IgD-negative memory B cell (primary cell): ENCODE results near the gene KRTAP10-11. TPM values are rescaled to one million over a fixed set of nuclear protein-coding genes. Genes with fewer than 3 reads are reported as not detected.
A peak's percentile ranks its signal among the peaks of the same experiment; 100 is the strongest.
"Not testable (repeated sequence)": the region's sequence is repeated elsewhere in the genome, so short reads cannot be mapped to it uniquely, and the experiment has no call there.

Experiments
- H3K27ac Mint-ChIP-seq, 3 donors: one replicate each; pipeline ENCODE4 v1.8.0; 2020 to 2022; ENCODE audit warnings: mild to moderate bottlenecking in 3 of 3, mixed read lengths in 3 of 3, moderate library complexity in 1 of 3
- H3K27me3 Mint-ChIP-seq: one replicate; pipeline ENCODE4 v1.8.0; 2021; ENCODE audit warnings: mixed read lengths
- H3K36me3 Mint-ChIP-seq: one replicate; pipeline ENCODE4 v1.8.0; 2020; ENCODE audit warnings: mild to moderate bottlenecking, mixed read lengths
- H3K4me1 Mint-ChIP-seq, 3 donors: one replicate each; pipeline ENCODE4 v1.8.0; 2020 to 2022; ENCODE audit warnings: mixed read lengths in 3 of 3, mild to moderate bottlenecking in 1 of 3
- H3K4me3 Mint-ChIP-seq, 4 donors: one replicate each; pipeline ENCODE4 v1.8.0; 2020 to 2022; ENCODE audit warnings: mild to moderate bottlenecking in 4 of 4, mixed read lengths in 4 of 4, moderate library complexity in 3 of 4
- H3K9me3 Mint-ChIP-seq, 3 donors: one replicate each; pipeline ENCODE4 v1.8.0; 2020 to 2021; ENCODE audit warnings: mixed read lengths in 3 of 3, mild to moderate bottlenecking in 1 of 3
- polyA plus RNA-seq: library from polyadenylated mRNA; unstranded; fragments of 300-500 nt; fragmentation: Illumina TruSeq; gene quantifications from one replicate; pipeline ENCODE4 v1.2.3, GENCODE V29; 2021

KRTAP10-11 gene
- polyA plus RNA-seq, 1 donor from 2014 or later: not detected

DNA sequence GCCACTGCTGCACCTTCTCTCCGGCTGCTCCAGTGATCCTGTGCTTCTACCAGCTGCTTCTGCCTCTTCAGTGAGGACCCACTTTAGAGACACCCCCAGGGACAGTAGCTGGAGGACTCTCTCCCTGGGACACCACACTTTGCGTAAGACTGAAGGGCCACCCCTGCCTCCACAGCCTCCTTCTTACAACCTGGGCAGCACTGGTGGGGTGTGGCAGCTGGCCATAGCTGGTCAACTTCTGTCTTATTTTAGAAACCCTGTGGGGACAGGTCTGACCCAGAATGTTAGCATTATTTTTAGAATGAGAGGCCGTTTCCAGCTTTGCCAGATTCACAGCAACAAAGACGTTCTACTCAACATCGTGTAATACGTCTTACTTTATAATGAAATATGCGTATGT lies 20.5 kb upstream of the KRTAP10-11 start:
- Mint-ChIP-seq H3K27ac (no peak overlapping the region), H3K36me3 (peaks cover 4% of the 10 kb centered on the region), H3K4me3 (no peak overlapping the region), H3K9me3 (peaks cover 14 to 41% (median 27%) of the 10 kb centered on the region in 3 donors), H3K27me3 (peaks cover 12% of the 10 kb centered on the region), H3K4me1 (peaks cover 0 to 4% (median 2%) of the 10 kb centered on the region in 3 donors)

DNA sequence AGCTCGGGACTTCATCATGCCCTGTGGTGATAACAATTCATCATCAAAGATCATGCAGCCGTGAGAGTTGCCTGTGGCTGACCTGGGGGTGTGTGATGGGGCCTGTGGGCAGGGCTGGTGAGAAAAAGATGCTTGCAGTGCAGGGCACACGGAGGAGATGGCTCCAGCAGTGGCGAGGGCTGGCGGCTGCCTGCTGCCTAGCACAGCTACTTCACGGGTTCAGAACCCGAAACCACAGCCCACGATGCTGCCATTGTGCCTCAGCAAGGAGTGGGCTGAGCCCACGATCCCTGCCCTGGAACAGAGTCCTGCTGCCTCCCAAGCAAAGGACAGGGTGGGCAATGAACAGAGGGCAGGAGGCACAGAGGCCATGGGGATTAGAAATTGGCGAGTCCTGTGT lies 20.0 kb upstream of the KRTAP10-11 start:
- Mint-ChIP-seq H3K9me3 (peaks cover 13 to 46% (median 29%) of the 10 kb centered on the region in 3 donors), H3K27ac (no peak overlapping the region), H3K4me3 (no peak overlapping the region), H3K27me3 (peaks cover 12% of the 10 kb centered on the region), H3K36me3 (peaks cover 8% of the 10 kb centered on the region), H3K4me1 (peaks cover 0 to 4% (median 2%) of the 10 kb centered on the region in 3 donors)

DNA sequence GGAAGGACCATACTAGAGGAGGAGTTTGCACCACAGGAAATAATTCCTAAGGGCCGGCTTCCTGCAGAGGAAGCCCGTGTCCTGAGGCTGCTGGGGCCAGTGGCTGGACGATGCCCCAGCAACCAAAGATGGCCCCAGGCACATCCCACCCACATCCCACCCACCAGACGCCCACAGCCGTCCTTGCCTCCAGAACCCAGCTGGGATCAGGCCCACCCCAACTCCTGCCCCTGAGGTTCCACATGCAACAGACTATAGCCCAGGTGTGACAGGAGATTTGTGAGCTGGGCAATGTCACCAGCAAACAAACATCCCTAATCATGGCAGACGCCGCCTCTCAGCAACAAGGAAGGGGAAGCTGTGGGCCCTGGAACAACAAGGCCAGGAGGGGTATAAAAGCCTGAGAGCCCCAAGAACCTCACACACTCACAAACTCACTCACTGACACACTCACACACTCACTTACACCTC lies 19.5 kb upstream of the KRTAP10-11 start, which contains the start of gene KRTAP10-9:
TSS of gene KRTAP10-9 (plus strand) at position 421 of the 471 bp plus-strand sequence. CDS start 79 bp downstream, outside the sequence.
- Mint-ChIP-seq H3K9me3 (peaks cover 14 to 49% (median 32%) of the 10 kb centered on the region in 3 donors), H3K36me3 (peaks cover 8% of the 10 kb centered on the region), H3K4me3 (no peak within 1 kb of the TSS), H3K27me3 (peaks cover 12% of the 10 kb centered on the region), H3K4me1 (peaks cover 0 to 4% (median 2%) of the 10 kb centered on the region in 3 donors), H3K27ac (no peak within 1 kb of the TSS)

DNA sequence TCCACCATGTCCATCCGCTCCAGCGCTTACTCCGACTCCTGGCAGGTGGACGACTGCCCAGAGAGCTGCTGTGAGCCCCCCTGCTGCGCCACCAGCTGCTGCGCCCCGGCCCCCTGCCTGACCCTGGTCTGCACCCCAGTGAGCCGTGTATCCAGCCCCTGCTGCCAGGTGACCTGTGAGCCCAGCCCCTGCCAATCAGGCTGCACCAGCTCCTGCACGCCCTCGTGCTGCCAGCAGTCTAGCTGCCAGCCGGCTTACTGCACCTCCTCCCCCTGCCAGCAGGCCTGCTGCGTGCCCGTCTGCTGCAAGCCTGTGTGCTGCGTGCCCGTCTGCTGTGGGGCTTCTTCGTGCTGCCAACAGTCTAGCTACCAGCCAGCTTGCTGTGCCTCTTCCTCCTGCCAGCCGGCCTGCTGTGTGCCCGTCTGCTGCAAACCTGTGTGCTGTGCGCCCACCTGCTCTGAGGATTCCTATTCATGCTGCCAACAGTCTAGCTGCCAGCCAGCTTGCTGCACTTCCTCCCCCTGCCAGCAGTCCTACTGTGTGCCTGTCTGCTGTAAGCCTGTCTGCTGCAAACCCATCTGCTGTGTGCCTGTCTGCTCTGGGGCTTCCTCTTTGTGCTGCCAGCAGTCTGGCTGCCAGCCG lies 18.9 kb upstream of the KRTAP10-11 start:
- H3K27ac Mint-ChIP-seq, H3K4me1 Mint-ChIP-seq, H3K36me3 Mint-ChIP-seq, H3K4me3 Mint-ChIP-seq: not testable (repeated sequence)
- peaks cover 11% of the 10 kb centered on the region for H3K27me3 Mint-ChIP-seq
- peaks cover 14 to 49% (median 35%) of the 10 kb centered on the region in 3 donors for H3K9me3 Mint-ChIP-seq

DNA sequence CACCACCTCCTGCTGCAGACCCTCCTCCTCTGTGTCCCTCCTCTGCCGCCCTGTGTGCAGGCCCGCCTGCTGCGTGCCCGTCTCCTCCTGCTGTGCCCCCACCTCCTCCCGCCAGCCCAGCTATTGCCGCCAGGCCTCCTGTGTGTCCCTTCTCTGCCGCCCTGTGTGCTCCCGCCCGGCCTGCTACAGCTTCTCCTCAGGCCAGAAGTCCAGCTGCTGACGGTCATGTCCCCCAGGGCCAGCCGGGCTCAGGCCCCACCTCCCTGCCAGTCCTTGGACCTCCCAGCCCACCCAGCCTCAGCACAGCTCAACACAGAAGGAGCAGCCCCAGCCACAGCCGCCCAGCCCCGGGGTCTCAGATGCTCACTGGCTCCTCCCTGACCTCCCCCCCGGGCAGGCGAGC lies 18.4 kb upstream of the KRTAP10-11 start:
- peaks cover 10% of the 10 kb centered on the region for H3K27me3 Mint-ChIP-seq
- H3K4me3 Mint-ChIP-seq, H3K4me1 Mint-ChIP-seq, H3K27ac Mint-ChIP-seq, H3K36me3 Mint-ChIP-seq: not testable (repeated sequence)
- peaks cover 11 to 45% (median 36%) of the 10 kb centered on the region in 3 donors for H3K9me3 Mint-ChIP-seq

DNA sequence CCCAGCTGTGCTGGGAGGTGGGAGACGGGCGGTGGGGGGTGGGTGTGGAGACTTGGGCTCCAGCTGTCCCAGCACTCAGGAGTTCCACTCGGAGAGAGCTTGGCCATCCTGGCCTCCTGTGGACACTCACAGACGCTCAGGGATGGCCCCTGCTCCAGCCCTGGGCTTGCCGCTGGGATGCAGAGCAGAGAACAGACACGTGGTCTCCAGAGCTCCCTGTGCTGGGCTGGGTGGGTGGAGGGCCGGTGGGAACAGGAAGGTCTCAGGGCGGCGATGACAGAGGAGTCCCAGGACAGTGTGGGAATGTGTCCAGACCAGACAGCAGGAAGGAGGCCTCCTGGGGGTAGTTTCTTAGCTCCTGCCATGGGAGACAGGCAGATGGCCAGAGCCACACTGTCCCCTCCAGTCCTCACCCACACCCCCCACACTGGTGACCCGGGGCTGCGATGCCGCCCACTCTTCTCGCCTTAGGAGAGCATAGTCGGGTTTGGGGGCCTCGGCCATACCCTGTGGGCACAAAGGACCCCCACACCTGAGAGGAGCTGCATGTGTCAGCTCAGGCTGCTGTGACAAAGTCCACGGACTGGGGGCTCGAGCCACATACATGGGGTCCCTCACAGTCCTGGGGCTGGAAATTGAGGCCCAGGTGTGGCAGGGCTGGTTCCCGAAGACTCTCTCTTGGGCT lies 17.4 kb upstream of the KRTAP10-11 start:
- H3K4me1 Mint-ChIP-seq: peaks cover 0 to 4% (median 2%) of the 10 kb centered on the region in 3 donors
- peaks cover 8% of the 10 kb centered on the region for H3K36me3 Mint-ChIP-seq
- peaks cover 11 to 41% (median 30%) of the 10 kb centered on the region in 3 donors for H3K9me3 Mint-ChIP-seq
- peaks cover 10% of the 10 kb centered on the region for H3K27me3 Mint-ChIP-seq
- no peak overlapping the region for H3K27ac Mint-ChIP-seq
- H3K4me3 Mint-ChIP-seq: no peak overlapping the region

DNA sequence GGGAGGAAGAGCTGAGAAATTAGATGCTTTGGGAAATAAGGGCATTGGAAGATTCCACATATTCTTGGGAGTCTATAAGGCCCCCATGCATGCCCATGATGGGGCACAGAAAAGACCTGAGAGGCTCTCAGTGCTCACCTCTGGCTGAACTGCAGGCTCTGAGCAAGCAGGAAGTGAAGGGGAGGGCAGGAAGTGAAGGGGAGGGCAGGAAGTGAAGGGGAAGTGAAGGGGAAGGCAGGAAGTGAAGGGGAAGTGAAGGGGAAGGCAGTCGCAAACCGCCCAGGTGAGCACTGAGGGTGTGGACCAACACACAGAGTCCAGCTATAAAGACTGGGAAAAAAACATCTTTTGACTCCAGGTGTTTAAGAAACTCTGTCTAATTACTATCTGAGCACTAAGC lies 15.8 kb upstream of the KRTAP10-11 start:
- Mint-ChIP-seq H3K4me3 (peak overlapping the region in 2 of 4 donors; percentile 5 to 49), H3K9me3 (peaks cover 8 to 28% (median 18%) of the 10 kb centered on the region in 3 donors), H3K36me3 (peaks cover 7% of the 10 kb centered on the region), H3K27me3 (peaks cover 6% of the 10 kb centered on the region), H3K4me1 (peaks cover 0 to 4% (median 2%) of the 10 kb centered on the region in 3 donors), H3K27ac (no peak overlapping the region)

DNA sequence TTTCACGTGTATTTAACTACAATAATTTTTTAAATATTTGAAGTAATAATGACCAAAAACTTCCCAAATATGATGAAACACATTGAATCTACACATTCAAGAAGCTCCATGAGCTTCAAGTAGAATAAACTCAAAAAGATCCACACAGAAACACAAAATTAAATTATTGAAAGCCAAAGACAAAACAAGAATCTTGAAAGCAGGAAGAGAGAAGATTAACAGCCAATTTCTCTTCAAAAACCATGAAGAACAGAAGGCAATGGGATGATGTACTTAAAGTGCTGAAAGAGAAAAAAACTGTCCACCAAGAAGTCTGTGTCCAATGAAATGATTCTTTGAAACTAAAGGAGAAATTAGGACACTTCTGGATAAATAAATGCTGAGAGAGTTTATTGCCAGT lies 14.1 kb upstream of the KRTAP10-11 start:
- H3K4me3 Mint-ChIP-seq: no peak overlapping the region
- peaks cover 4% of the 10 kb centered on the region for H3K27me3 Mint-ChIP-seq
- H3K36me3 Mint-ChIP-seq: peaks cover 7% of the 10 kb centered on the region
- H3K27ac Mint-ChIP-seq: no peak overlapping the region
- peaks cover 0 to 4% (median 2%) of the 10 kb centered on the region in 3 donors for H3K4me1 Mint-ChIP-seq
- H3K9me3 Mint-ChIP-seq: peaks cover 8 to 28% (median 18%) of the 10 kb centered on the region in 3 donors

DNA sequence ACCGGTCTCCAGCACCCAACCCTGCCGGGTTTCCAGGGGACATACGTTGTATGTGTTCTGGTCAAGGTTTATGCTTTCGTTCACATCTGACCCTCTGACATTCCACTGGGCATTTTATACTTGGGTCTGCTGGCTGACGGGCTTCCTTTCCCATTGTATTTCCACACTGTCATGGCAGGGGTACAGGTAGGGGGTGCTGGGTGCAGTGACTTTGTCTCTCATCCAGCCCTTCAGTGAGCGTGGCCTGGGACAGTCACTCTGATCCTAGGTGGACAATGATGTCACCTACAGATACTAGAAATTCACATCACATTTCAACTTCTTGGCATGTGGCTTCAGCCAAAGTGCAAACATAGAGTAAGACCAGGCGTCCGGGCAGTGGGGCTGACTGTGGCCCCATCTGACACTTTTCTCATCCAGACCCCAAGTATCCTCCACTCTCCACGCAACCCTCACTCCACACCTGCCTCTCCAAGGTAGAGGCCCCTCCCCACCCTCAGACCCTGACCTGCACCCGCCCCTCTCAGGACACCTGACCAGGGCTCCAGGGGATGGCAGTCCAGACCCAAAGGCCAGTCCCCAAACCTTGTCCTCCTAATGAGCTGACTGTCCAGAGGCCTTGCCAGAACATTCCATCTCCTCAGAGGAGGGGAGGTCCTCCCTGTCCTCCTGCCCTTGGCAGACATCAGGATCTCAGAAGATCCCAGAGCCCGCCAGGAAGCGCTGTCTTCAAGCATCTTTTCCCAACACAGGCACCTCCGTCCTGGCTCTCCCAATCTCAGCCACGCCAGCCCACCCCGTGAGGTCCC lies 9.8 kb upstream of the KRTAP10-11 start:
- peaks cover 0 to 1% (median 0%) of the 10 kb centered on the region in 3 donors for H3K4me1 Mint-ChIP-seq
- no peak overlapping the region for H3K4me3 Mint-ChIP-seq
- H3K27me3 Mint-ChIP-seq: peaks cover 14% of the 10 kb centered on the region
- peaks cover 3% of the 10 kb centered on the region for H3K36me3 Mint-ChIP-seq
- peaks cover 10 to 22% (median 13%) of the 10 kb centered on the region in 3 donors for H3K9me3 Mint-ChIP-seq
- no peak overlapping the region for H3K27ac Mint-ChIP-seq

DNA sequence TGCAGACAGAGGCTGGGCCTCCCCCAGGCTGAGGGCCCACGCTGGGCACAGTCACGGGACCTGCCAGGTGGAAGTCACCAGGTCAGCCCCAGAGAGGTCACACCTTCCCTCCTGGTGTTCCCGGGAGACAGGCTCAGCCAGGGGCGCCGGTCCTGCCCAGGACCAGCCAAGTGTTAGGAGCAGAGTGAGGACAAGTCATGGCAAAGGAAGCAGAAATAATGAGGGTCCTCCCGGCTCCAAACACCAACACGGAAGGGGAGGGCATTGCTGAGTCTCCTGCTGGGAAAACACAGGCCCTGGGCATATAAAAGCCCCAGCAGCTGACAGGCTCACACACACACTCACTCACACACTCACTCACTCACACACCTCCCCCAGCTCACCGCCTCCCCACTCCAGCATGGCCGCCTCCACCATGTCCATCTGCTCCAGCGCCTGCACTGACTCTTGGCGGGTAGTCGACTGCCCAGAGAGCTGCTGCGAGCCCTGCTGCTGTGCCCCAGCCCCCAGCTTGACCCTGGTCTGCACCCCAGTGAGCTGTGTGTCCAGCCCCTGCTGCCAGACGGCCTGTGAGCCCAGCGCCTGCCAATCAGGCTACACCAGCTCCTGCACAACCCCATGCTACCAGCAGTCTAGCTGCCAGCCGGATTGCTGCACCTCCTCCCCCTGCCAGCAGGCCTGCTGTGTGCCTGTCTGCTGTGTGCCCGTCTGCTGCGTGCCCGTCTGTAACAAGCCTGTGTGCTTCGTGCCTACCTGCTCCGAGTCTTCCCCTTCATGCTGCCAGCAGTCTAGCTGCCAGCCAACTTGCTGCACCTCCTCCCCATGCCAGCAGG lies 9.0 kb upstream of the KRTAP10-11 start, which contains the start of gene KRTAP10-10:
TSS of gene KRTAP10-10 (plus strand) at position 339 of the 833 bp plus-strand sequence. CDS start at position 401, 62 bp downstream.
- H3K36me3 Mint-ChIP-seq: peaks cover 3% of the 10 kb centered on the region
- peaks cover 0 to 1% (median 0%) of the 10 kb centered on the region in 3 donors for H3K4me1 Mint-ChIP-seq
- H3K27ac Mint-ChIP-seq: no peak within 1 kb of the TSS
- H3K27me3 Mint-ChIP-seq: peaks cover 14% of the 10 kb centered on the region
- H3K9me3 Mint-ChIP-seq: peaks cover 3 to 17% (median 11%) of the 10 kb centered on the region in 3 donors
- H3K4me3 Mint-ChIP-seq: no peak within 1 kb of the TSS

DNA sequence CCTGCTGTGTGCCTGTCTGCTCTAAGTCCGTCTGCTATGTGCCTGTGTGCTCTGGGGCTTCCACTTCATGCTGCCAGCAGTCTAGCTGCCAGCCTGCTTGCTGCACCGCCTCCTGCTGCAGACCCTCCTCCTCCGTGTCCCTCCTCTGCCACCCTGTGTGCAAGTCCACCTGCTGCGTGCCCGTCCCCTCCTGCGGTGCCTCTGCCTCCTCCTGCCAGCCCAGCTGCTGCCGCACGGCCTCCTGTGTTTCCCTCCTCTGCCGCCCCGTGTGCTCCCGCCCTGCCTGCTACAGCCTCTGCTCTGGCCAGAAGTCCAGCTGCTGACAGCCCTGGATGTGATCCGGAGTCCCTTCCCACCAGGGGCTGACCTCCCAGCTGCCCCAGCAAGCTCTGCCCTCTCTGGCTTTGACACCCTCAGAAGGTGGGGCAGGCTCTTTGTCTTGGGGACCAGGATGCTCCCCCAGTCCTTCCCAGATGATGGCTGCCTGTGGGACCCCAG lies 8.3 kb upstream of the KRTAP10-11 start:
- not testable (repeated sequence) for H3K4me1 Mint-ChIP-seq, H3K36me3 Mint-ChIP-seq, H3K4me3 Mint-ChIP-seq, H3K27ac Mint-ChIP-seq
- Mint-ChIP-seq H3K9me3 (peaks cover 2 to 18% (median 11%) of the 10 kb centered on the region in 3 donors), H3K27me3 (peaks cover 14% of the 10 kb centered on the region)

DNA sequence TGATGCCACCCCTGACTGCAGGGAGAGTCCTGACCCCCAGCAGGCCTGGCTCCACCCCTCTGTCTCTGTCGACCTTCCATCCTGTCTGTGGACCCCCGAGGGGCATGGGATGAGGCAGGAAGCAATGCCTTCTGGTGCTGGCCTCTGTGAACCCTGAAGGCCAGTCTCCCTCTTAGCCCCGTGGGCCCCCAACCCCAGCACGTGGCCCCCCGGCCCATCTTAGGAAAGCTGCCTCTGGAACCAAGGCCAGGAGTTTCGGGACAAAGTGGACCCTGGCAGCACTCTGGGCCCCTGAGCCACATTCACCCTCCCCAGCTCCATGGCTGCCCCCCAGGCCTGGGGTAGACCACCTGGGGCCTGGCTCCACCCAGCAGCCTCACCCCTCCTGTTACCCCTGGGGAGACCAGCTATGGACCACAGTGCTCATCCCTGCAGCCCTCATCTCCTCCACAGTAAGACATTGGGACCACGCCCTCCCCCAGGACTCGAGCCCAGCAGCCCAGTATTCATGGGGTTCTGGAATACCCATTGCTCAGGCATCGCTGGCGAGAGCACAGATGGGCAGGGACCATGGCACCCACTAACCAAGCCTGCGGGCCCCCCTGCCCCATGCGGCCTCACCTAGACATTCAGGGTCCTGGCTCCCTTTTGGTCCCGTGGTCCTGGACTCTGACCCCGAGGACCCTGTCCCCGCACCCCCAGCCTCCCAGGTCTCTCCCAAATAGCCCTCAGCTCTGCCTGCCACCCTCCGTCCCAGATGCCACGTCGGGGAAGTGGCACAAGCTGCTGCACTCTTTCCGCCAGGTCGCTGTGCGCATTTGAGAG lies 7.5 kb upstream of the KRTAP10-11 start:
- H3K27ac Mint-ChIP-seq, H3K4me1 Mint-ChIP-seq, H3K36me3 Mint-ChIP-seq, H3K4me3 Mint-ChIP-seq: not testable (repeated sequence)
- Mint-ChIP-seq H3K27me3 (peaks cover 14% of the 10 kb centered on the region), H3K9me3 (peaks cover 5 to 21% (median 12%) of the 10 kb centered on the region in 3 donors)

DNA sequence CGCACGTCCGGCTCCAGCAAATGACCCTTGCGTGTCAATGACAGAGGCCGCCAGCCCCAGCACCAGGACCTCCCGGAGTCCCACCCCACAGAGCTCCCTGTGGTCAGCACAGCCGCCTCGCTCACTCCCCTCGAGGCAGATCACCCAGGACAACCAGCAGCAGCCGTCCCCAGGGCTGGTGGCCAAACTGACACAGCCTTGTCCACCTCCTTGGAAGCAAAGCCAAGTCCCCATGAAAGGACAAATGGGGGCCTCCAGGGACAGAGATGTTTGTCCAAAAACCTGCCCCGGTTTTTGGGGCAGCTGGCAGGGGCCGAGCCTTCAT lies 6.9 kb upstream of the KRTAP10-11 start:
- Mint-ChIP-seq H3K27me3 (peaks cover 14% of the 10 kb centered on the region), H3K4me1 (peaks cover 0 to 1% (median 0%) of the 10 kb centered on the region in 3 donors), H3K36me3 (peaks cover 1% of the 10 kb centered on the region), H3K4me3 (no peak overlapping the region), H3K27ac (no peak overlapping the region), H3K9me3 (peaks cover 6 to 27% (median 12%) of the 10 kb centered on the region in 3 donors)
